A204.1 (cell line): ENCODE results near the gene DNAJB6.

Experiments
- FAIRE-seq: peaks from 2 replicates; lab custom pipeline; 2012; peaks lifted over from hg19 to GRCh38; lab: Jason Lieb, UNC

DNAJB6 gene

GRCh38 chr7:157409753-157410727 lies 73.2 kb downstream of the DNAJB6 start:
- FAIRE-seq = no peak

DNA sequence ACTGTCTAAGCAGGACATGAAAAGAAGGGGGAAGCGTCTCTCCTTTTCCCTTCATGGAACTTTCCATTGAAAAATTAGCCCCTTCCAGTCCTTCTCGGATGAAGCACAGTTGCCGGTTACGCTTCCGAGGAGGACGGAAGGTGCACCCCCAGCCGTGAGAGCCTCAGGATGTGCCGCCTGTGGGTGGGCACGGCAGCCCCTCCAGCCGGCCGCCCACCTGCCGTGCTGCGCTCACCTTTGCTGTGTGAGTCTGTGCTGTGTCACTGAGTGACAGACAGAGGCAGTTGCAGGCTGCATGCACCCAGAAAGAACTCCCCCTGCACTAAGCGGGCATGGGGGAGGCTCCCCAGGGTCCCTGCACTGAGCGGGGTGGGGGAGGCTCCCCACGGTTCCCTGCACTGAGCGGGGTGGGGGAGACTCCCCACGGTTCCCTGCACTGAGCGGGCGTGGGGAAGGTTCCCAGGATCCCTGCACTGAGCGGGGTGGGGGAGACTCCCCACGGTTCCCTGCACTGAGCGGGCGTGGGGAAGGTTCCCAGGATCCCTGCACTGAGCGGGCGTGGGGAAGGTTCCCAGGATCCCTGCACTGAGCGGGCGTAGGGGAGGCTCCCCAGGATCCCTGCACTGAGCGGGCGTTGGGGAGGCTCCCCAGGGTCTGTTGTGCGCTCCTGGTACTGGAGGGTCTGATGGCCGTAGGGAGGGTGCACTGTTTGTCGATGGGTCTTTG lies 74.2 kb downstream of the DNAJB6 start:
- FAIRE-seq = no peak

DNA sequence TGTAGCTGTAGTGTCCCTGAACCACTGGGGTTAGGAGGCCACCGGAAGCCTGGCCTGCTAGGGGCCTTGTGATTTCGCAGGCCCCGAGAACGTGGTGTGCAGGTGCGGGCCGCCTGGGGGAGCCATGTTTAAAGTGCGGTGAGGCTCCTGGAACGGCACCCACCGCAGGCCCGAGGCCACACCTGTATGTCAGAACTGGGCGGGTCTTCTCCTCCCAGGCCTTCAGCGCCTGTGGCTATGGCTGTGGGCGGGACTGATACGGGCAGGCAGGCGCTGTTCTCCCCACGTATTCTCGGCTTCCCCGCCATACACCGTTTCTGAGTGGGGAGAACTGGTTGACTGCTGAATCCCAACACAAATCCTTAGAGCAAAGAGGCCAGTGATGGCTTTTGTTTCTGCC lies 74.8 kb downstream of the DNAJB6 start:
- no peak for FAIRE-seq

DNA sequence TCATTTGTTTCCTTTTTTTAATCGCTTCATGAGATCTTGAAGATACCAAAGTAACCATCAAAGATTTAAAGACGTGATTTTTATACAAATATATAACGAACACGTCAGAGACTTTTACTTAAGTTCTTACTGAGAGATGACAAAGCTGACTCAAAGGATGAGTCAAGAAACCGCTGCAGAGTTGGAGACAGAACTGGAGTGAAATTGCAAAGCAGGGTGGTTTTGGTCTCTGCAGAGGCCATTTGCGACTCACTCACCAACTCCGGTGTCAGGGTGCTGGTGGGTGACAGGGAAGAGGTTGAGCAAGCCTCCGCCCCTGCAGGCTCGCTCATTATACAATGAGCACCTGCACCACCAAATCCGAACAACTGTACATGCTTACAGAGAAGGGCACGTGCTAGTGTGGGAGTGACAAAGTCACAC lies 75.2 kb downstream of the DNAJB6 start:
- FAIRE-seq = no peak

- no peak for FAIRE-seq
These were observed 75.8 kb downstream of the DNAJB6 start for GRCh38 chr7:157412491-157413180.

DNA sequence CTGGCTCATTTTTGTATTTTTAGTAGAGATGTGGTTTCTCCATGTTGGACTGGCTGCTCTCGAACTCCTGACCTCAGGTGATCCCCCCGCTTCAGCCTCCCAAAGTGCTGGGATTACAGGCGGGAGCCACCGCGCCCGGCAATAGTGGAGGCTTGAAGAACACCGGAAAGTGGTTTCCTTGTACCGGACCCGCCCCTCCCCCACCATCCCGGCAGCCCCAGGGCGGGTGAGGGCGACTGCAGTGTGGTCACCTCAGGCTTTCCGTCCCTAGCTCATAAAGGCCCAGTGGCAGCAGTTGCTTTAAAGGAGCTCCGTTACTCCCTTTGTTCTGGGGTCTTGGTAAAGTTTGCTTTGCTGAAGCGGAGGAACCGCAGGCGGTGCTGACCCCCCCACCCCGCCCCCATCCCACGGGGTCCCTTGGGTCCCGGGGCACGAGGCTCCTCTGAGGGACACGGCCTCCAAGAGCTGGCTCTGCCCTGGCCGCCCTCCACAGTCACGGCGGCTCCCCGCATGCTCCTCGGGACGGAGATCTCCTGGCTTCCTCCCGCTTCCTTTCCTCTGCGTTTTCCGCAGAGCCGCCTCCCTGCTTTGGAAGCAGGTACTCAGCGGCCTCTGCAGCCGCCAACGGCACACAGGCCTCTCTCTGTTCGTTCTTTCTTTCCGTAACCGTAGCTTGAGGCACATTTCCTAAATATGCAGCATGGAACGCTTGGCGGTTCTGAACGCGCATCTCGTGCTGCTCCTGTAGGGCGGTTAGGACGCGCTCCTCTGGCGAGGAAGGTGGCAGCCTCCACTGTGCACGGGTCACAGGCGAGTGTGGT lies 77.3 kb downstream of the DNAJB6 start:
- no peak for FAIRE-seq

DNA sequence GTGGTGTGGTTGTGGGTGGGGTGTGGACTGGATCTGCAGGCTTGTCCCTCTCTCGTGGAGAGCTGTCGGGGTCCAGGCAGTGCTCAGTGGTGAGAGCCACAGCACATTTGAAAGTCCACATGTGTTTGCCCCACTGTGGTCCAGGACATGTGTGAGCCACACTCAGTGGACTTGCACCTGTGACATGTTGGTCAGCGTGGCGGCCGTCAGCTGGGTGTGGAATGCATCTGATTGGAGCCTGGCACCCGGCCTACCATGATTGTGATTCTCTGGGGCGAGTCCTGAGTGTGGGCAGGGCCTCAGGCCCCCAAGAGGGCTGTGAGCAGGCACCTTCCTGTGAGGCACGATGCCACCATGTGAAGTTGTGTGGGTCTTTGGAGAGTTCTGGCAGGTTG lies 77.9 kb downstream of the DNAJB6 start:
- no peak for FAIRE-seq

GRCh38 chr7:157415486-157415885 lies 78.7 kb downstream of the DNAJB6 start:
- no peak for FAIRE-seq

GRCh38 chr7:157416011-157416410 lies 79.2 kb downstream of the DNAJB6 start:
- no peak for FAIRE-seq

DNA sequence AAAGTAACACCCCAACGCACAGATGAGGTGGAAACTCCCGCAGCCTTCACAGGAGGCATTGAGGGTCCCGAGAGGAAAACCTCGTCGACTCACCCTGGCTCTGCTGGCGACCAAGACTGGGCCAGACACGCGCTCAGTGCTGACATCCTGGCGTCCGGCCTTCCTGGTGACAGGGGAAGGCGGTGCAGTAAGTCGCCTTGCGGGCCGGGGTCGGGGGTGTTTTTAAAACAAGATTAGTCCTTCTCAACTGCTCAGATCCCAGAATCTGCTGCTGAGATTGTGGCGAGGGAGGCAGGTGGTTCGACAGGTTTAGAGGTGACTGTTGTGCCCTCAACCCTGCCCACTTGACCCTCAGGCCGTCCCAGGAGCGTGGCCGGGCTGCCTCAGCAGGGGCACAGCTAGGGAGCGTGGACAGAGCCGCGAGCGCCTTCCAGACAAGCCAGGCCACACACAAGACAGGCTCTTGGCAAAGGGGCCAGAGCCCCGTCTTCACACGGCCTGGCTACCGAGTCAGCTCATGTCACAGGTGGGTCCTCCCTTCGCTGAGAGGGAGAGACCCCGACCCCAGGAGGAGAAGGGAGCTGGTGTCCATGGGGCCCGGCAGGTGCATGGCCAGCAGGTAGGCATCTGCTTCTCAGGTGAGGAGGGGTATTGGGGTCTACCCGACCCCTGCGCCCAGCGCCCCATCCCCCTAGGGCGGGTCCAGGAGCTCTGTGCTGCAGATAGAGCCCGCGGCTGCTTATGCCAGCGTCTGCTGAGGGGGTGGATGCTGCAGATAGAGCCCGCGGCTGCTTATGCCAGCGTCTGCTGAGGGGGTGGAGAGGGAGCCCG lies 81.6 kb downstream of the DNAJB6 start:
- FAIRE-seq = no peak

- no peak for FAIRE-seq
These were observed 82.2 kb downstream of the DNAJB6 start for GRCh38 chr7:157419035-157419293.

DNA sequence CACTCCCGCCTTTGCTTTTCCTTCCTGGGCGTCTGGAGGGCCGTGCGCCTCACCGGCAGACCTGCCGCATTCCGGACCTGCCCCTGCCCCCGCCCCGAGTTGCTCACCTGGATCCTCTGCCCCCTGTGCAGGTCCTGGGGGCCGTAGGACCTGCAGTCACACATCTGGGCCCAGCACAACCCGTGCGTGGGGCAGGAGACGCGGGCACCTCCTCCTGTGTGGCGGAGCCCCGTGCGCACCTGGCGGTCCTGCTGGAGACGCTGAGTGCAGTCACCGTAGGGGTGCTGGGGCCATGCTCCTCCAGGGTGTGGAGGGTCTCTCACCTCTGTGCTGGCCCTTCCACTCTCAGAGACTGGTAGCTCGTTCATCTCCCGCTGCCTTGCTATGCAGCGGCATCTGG lies 85.5 kb downstream of the DNAJB6 start:
- FAIRE-seq = no peak

- FAIRE-seq = no peak
These were observed 86.5 kb downstream of the DNAJB6 start for GRCh38 chr7:157423348-157423747.

DNA sequence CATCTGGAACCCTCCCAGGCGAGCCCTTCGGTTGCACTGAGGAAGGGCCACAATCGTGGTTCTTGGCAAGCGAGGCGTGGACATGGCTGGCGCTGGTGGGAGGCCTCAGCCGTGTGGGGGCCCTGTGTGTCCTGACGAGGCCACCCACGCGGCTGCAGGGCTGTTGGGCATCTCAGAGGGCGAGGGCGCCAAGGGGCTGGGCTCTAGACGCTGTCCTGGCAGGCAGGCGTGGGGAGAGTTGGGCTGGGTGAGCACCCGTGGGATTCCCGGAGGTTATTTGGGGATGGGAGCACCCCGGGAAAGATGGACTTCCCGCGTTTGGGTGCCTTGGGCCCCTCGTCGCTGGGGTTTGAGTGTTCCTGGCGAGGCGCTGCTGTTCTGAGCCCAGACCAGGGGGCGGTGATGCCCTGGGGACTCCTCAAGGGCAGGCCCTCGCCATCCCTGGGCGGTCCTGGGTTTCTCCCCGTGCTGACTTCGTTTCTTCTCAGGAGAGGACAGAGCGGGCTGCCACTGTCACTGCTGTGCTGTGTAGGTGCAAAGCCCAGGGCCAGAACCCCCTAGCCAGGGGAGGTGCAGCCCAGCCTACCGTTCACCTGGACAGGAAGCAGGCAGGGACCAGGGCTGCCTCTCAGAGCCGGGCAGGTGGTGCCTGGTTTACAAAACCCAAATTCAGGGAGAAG lies 87.2 kb downstream of the DNAJB6 start:
- no peak for FAIRE-seq

GRCh38 chr7:157425137-157425731 lies 88.4 kb downstream of the DNAJB6 start:
- FAIRE-seq = no peak

DNA sequence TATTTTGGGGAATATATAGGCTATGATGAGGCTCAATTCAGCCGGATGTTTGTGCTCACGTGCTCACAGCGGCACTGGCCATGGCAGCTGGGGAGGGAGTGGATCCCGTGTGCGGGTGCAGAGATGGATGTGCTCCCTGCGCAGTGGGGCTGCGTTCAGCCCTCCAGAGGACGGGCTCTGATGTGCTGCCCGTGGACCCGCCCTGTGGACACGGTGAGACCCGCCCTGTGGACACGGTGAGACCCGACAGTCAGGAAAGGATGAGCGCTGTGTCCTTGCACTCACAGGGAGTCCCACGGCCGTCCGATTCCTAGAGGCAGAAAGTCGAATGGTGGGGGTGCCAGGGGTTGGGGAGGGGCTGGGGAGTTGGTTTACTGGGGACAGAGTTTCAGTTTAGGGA lies 89.0 kb downstream of the DNAJB6 start:
- FAIRE-seq = no peak

DNA sequence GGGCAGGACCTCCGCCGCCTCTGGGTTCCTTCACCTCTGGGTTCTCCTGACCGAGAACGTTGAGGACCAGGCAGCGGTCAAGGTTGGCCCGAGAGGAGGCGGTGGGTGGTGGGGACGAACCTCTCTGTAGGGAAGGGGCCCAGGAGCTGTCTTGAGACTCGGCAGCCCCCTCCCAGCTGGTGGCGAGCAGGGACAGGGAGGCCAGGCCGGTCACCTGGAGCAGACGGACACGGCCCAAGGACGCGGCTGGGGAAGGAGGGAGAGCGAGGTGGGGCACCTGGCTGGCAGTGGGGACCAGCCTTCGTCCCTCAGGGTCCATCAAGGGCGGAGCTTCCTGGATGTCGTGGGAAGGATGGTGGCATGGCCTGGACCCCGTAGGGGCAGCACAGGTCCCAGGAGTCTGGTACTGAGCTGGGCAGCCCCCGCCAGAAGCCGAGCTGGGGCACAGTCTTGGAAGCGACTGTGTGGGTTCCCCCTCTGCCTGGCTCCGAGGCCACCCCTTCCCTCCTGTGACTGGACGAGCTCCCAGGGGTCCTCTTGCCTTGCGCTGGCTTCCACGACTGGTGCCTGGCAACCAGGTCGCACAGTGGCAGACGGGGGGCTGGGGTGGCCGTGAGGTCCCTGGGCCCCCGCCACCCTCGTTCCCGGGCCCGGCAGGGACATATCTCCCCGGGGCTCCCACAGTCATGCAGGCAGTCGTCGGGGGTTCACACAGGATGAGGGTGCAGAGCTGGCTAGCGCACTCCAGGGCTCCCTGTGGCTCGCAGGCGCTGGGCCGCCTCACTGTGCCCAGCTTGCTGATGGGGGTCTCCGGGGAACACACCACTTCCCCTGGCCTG lies 89.9 kb downstream of the DNAJB6 start:
- no peak for FAIRE-seq

DNA sequence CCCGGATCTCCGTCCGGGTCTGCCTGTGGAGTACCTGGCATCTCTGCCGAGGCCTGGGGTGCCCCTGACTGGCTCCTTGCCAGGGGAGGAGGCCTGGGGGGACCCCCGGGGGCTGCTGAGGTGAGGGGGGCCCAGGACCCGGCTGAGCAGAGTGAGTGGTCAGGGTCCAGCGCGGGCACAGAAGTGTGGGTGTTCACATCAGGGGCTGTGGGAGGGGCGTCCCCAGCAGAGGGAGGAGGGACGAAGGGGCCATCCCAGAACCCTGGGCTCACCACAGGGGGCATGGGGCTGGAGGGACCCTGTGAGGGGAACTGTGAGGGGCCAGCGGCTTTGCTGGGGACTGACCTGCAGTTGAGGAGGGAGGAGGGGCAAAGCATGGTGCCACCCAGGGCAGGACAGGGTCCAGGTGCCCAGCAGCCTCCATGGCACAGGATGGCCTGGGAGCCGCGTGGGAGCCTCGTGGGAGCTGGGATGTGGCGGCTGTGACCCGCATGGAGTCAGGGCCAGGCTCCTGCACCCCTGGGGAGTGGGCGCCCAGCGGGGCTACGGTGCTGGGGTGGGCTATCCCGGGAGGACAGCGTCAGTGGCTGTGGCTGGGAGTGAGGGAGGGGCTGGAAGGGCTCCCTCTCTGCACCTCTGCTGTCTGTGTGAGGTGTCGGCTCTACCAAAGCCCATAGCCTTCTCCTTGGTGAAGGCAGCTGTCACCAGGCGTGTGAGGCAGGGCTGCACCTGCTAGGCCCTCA lies 91.2 kb downstream of the DNAJB6 start:
- no peak for FAIRE-seq

- FAIRE-seq = no peak
These were observed 91.7 kb downstream of the DNAJB6 start for GRCh38 chr7:157428554-157428945.
